Ascending aorta (tissue), 2 donors: ENCODE measurements around the gene ZNF765. TPM values are rescaled to one million over a fixed set of nuclear protein-coding genes. Genes with fewer than 3 reads are reported as not detected.
A peak's percentile ranks its signal among the peaks of the same experiment; 100 is the strongest.
"Not testable (repeated sequence)": the region's sequence is repeated elsewhere in the genome, so short reads cannot be mapped to it uniquely, and the experiment has no call there.

Source experiments
- DNase-seq, 2 donors: peaks; one replicate each; pipeline ENCODE4 v3.0.0-alpha.2; 2019; ENCODE audit warnings: low spot score in 2 of 2
- H3K27ac ChIP-seq, 2 donors: fragments of 200-600 bp; sonication (generic); one replicate each; pipeline ENCODE4 v1.5.1; 2016 to 2017; ENCODE audit warnings: mild to moderate bottlenecking in 1 of 2
- H3K27me3 ChIP-seq: fragments of 200-600 bp; sonication (generic); one replicate; pipeline ENCODE4 v1.5.1; 2017
- H3K36me3 ChIP-seq, 2 donors: fragments of 200-600 bp; sonication (generic); one replicate each; pipeline ENCODE4 v1.5.1; 2016
- H3K4me1 ChIP-seq, 2 donors: fragments of 200-600 bp; sonication (generic); one replicate each; pipeline ENCODE4 v1.5.1; 2016 to 2017; ENCODE audit warnings: mild to moderate bottlenecking in 1 of 2
- H3K4me3 ChIP-seq, 2 donors: fragments of 200-600 bp; sonication (generic); one replicate each; pipeline ENCODE4 v1.5.1; 2016 to 2017; ENCODE audit warnings: mild to moderate bottlenecking in 1 of 2
- H3K9me3 ChIP-seq, 2 donors: fragments of 200-600 bp; sonication (generic); one replicate each; pipeline ENCODE4 v1.5.1; 2016
- intact Hi-C: fragments of 100-400 bp; cut with DNase I; formaldehyde crosslinking; loops from one replicate; pipeline ENCODE4 v1.15.1; 2023
- total RNA-seq: library from RNA; depleted of rRNA; stranded (reverse); fragments of >200 nt; gene quantifications from one replicate; pipeline ENCODE4 v1.1.0, GENCODE V29; 2016
- TF ChIP-seq, protein P1 (sequence below), 3 experiments: fragments of 200-600 bp in 2 of 3; fragments of 450-650 bp in 1 of 3; sonication (generic) in 2 of 3; IDR thresholded peaks; one replicate each; pipeline ENCODE4 v1.5.1; 2016 to 2019; ENCODE audit warnings: antibody characterized with exemption in 3 of 3, mild to moderate bottlenecking in 1 of 3, moderate library complexity in 1 of 3

Gene ZNF765
- total RNA-seq, 1 donor from 2014 or later, result 3.5 TPM

DNA sequence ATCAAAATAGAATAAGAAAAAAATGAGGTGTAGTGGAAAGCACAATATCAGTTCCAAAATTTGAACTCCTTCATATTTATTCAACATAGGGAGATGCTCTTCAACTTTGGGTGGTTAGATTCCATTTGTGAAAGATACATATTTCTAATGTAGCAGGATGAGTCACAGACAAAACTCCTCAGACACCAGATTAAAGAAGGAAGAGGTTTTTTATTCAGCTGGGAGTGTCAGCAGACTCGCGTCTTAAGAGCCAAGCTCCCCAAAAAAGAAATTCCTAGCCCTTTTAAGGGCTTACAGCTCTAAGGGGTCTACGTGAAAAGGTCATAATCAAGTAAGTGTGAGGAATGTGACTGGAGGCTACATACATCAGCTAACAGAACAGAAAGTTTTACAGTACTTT, 6.8 kb upstream of the ZNF765 start:
- H3K9me3 ChIP-seq, result peaks cover 9 to 40% of the 10 kb centered on the region in 2 donors
- no peak for DNase-seq
- H3K36me3 ChIP-seq, result peaks cover 3 to 16% of the 10 kb centered on the region in 2 donors
- no peaks in the 10 kb centered on the region for H3K27me3 ChIP-seq
- no peak overlapping the region for H3K27ac ChIP-seq
- no peaks in the 10 kb centered on the region for H3K4me1 ChIP-seq
- no peak overlapping the region for H3K4me3 ChIP-seq
- intact Hi-C loops, result no loop called here
- TF ChIP-seq, protein P1, sequence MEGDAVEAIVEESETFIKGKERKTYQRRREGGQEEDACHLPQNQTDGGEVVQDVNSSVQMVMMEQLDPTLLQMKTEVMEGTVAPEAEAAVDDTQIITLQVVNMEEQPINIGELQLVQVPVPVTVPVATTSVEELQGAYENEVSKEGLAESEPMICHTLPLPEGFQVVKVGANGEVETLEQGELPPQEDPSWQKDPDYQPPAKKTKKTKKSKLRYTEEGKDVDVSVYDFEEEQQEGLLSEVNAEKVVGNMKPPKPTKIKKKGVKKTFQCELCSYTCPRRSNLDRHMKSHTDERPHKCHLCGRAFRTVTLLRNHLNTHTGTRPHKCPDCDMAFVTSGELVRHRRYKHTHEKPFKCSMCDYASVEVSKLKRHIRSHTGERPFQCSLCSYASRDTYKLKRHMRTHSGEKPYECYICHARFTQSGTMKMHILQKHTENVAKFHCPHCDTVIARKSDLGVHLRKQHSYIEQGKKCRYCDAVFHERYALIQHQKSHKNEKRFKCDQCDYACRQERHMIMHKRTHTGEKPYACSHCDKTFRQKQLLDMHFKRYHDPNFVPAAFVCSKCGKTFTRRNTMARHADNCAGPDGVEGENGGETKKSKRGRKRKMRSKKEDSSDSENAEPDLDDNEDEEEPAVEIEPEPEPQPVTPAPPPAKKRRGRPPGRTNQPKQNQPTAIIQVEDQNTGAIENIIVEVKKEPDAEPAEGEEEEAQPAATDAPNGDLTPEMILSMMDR (IDR thresholded peaks at IDR 0.05), result no peak

DNA sequence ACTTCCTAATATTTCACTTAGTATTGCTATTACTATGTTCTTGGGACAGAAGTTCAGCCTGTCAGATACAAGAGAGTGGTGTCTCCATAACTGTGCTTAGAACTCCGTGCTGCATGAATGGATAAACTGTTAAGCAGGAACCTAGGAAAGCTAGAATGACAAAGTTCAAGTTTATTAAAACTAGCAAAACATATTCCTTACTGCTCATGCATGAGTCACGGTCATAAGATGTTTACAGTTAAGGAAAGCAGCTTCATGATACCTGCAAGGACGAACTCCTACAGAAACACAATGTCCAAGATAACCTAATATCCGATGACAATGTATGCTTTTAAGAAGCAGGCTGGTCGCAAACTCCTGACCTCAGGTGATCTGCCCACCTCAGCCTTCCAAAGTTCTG, 6.0 kb upstream of the ZNF765 start:
- TF ChIP-seq, protein P1 (IDR thresholded peaks at IDR 0.05), result no peak
- Histone ChIP-seq H3K9me3 (peaks cover 4 to 33% of the 10 kb centered on the region in 2 donors), H3K4me1 (peaks cover 0 to under 1% of the 10 kb centered on the region in 2 donors), H3K27me3 (no peaks in the 10 kb centered on the region), H3K27ac (no peak overlapping the region), H3K36me3 (peaks cover 3 to 16% of the 10 kb centered on the region in 2 donors), H3K4me3 (no peak overlapping the region)
- DNase-seq, result no peak
- intact Hi-C loops, result no loop called here

DNA sequence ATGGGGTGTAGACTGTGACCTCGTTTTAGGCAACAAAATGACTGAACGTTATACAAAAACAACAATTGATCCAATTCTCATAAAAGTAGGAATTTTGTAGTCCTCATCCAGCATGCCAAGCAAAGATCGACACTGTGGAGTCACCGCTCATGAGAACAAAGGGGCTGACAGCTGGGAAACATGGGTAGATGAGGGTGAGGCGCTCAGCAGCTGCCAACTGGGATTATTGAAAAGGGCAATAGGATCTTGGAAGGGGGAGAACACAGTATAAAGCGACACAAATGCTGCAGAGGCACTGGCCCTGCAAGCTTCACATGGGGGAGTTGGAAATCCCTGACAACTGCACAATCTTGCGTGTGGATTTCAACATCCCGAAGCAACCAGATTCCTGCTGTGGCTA, 5.4 kb upstream of the ZNF765 start:
- H3K27ac ChIP-seq, result no peak overlapping the region
- peaks cover 4 to 26% of the 10 kb centered on the region in 2 donors for H3K9me3 ChIP-seq
- DNase-seq, result no peak
- H3K4me3 ChIP-seq, result no peak overlapping the region
- H3K36me3 ChIP-seq, result peaks cover 2 to 16% of the 10 kb centered on the region in 2 donors
- H3K4me1 ChIP-seq, result peaks cover 0 to 3% of the 10 kb centered on the region in 2 donors
- H3K27me3 ChIP-seq, result no peaks in the 10 kb centered on the region
- intact Hi-C loops, result no loop called here
- TF ChIP-seq, protein P1 (IDR thresholded peaks at IDR 0.05), result no peak

DNA sequence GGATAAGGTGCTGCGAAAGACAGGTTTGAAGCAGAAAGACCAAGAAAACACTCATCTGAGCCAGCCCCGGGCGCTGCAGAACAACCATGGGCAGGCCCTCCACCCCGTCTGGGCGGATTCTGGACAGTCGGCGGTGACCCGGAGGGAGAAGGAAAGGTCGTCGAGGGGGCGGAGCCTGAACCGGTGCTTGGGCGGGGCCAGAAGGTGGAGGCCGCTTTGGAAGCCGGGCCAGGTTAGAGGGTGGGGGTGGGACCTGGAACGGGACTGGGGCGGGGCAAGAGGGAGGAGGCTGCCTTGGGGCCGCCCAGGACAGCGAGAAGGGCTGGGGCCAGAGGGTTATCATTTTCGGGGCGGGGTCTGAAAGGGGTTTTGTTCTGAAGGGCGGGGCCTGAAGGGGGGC, 5.0 kb upstream of the ZNF765 start:
- Histone ChIP-seq H3K27ac (no peak overlapping the region), H3K27me3 (no peaks in the 10 kb centered on the region), H3K36me3 (peaks cover 0 to 12% of the 10 kb centered on the region in 2 donors), H3K9me3 (peaks cover 4 to 22% of the 10 kb centered on the region in 2 donors), H3K4me1 (peaks cover 0 to 3% of the 10 kb centered on the region in 2 donors), H3K4me3 (no peak overlapping the region)
- intact Hi-C loops, result no loop called here
- no peak for DNase-seq
- TF ChIP-seq, protein P1 (IDR thresholded peaks at IDR 0.05), result no peak

DNA sequence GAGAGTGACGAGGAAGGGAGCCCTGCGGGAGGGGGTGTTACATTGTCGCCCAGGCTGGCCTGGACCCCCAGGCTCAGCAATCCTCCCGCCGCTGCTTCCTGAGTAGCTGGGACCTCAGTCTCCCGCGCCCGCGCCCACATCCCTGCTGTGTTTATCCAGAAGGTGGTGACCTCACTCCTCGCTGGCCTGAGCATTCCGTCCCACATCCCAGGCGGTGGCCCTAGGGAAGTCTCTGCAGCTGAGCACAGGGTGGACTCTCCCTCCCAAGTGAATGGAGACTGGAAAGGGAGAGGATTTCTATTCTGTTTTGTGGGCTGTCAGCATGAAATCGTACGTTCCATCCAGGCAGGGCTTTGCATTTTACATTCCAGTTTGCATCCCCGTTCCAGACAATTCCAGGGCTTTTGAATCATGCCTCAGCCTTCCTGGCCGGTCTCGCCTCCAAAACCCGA, 401 bp upstream of the ZNF765 start:
- intact Hi-C loops, result loop anchor here (2.0 kb wide), 1 partner anchor 72 kb away; the partner anchor contains the start of gene ZNF813
- H3K4me3 ChIP-seq, result peak overlapping the region; percentile 65 to 68
- TF ChIP-seq, protein P1 (IDR thresholded peaks at IDR 0.05), result no peak
- peaks cover 0 to 13% of the 10 kb centered on the region in 2 donors for H3K4me1 ChIP-seq
- peak; percentile 9 to 77 for DNase-seq
- H3K36me3 ChIP-seq, result peaks cover 3 to 11% of the 10 kb centered on the region in 2 donors
- peak overlapping the region; percentile 80 to 83 for H3K27ac ChIP-seq
- no peaks in the 10 kb centered on the region for H3K9me3 ChIP-seq
- H3K27me3 ChIP-seq, result no peaks in the 10 kb centered on the region

DNA sequence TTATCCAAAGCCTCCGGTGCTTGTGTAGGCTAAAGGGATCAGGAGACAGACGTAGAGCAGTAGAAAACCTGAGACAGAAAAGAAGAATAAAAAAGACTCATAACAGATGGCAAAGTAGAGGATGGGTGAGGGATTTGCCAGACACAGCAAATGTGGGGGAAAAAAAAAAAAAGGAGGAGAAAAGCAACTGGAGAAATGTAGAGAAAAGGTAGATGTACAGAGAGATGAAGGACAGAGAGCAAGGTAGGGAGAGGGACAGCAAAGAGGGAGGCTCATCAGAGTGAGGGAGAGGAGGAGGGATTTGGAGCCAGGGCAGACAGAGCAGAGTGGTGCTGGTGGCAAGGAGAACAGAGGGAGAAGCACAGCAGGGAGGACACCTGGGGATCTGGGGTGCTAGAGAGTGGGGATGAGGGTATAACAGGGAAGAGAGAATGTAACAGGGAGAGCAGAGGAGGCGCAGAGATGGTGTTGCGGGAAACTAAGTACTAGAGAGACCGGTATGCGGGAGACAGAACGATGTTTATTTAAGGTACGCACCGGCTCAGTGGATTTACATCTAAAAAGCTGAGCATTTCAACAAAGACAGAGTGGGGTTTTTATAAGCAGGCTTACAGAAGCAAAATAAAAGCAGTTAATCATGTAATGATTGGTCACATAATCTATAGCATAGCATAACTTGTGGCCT, 1.0 kb downstream of the ZNF765 start:
- not testable (repeated sequence) for H3K9me3 ChIP-seq, DNase-seq, H3K27me3 ChIP-seq
- Histone ChIP-seq H3K27ac (peak overlapping the region; percentile 80 to 83), H3K4me1 (peaks cover 0 to 13% of the 10 kb centered on the region in 2 donors), H3K36me3 (peaks cover 14 to 26% of the 10 kb centered on the region in 2 donors), H3K4me3 (peak overlapping the region; percentile 65 to 68)
- intact Hi-C loops, result loop anchor here (1.0 to 2.0 kb wide), 4 partner anchors 31 to 200 kb away; partner anchors contain the start of genes ZNF525 and ZNF813
